Mesothelial cell of epicardium (in vitro differentiated cells): ENCODE results near the gene SMIM17. TPM values are rescaled to one million over a fixed set of nuclear protein-coding genes. Genes with fewer than 3 reads are reported as not detected.

Experiments
- DNase-seq, 2 experiments: peaks; one replicate each; pipeline ENCODE4 v3.0.0; 2021; ENCODE audit warnings: low spot score in 2 of 2; ENCODE audit not compliant: unreplicated experiment in 2 of 2
- H3K27ac Mint-ChIP-seq: 2 replicates; pipeline ENCODE4 v1.8.0; 2021; ENCODE audit warnings: mixed read lengths
- H3K27me3 Mint-ChIP-seq: 2 replicates; pipeline ENCODE4 v1.8.0; 2021; ENCODE audit warnings: low read depth, mixed read lengths
- H3K36me3 Mint-ChIP-seq: 2 replicates; pipeline ENCODE4 v1.8.0; 2021; ENCODE audit warnings: mixed read lengths
- H3K4me1 Mint-ChIP-seq: 2 replicates; pipeline ENCODE4 v1.8.0; 2021; ENCODE audit warnings: mixed read lengths
- H3K4me3 Mint-ChIP-seq: 2 replicates; pipeline ENCODE4 v1.8.0; 2021; ENCODE audit warnings: mild to moderate bottlenecking, moderate library complexity, mixed read lengths
- H3K9me3 Mint-ChIP-seq: 2 replicates; pipeline ENCODE4 v1.8.0; 2021; ENCODE audit warnings: mixed read lengths
- total RNA-seq: library from RNA; stranded (reverse); gene quantifications from 3 replicates; pipeline ENCODE4 v1.2.1, GENCODE V29; 2021
- TF ChIP-seq, protein P1 (sequence below): fragments of 200-600 bp; sonication (generic); IDR thresholded peaks from one replicate; pipeline ENCODE4 v1.5.0; 2021; ENCODE audit warnings: antibody characterized with exemption; ENCODE audit not compliant: unreplicated experiment

Gene SMIM17
- total RNA-seq, 1 donor from 2014 or later, result 2.6 TPM

DNA sequence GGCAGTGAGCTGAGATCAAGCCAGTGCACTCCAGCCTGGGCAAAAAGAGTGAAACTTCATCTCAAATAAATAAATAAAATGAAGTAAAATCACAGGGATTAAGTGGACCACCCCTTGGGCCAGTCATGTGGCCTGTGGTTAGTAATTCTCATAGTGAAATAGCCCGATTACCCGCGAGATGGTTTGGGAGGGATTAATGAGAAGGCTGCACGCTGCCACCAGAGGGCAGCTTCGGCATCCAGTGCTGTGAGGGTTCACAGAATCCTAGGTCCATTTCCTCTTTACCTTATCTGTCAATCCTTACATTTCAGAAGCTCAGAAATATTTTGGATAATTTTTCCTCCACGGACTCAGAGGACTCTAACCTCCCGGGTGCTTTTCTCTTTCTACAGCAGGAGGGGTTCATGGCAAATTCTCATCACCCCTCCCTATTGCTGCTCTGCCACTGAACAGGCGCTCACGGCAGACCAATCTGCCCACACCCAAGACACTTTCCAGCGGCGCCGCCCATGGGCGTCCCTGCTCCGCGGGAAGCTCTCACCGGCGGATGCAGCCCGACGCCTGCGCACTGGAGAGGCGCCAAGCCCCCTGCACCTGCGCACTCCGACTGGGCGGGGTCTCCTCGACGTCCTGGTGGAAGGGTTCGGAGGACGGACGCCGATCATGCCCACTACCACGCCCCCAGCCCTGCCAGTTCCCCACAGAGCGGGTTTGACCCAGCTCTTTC is 17.6 kb downstream of the SMIM17 start:
- no peak for DNase-seq
- peaks cover 8% of the 10 kb centered on the region for H3K36me3 Mint-ChIP-seq
- H3K4me1 Mint-ChIP-seq, result no peaks in the 10 kb centered on the region
- H3K9me3 Mint-ChIP-seq, result peaks cover 34% of the 10 kb centered on the region
- H3K4me3 Mint-ChIP-seq, result no peak overlapping the region
- H3K27ac Mint-ChIP-seq, result no peak overlapping the region
- TF ChIP-seq, protein P1, sequence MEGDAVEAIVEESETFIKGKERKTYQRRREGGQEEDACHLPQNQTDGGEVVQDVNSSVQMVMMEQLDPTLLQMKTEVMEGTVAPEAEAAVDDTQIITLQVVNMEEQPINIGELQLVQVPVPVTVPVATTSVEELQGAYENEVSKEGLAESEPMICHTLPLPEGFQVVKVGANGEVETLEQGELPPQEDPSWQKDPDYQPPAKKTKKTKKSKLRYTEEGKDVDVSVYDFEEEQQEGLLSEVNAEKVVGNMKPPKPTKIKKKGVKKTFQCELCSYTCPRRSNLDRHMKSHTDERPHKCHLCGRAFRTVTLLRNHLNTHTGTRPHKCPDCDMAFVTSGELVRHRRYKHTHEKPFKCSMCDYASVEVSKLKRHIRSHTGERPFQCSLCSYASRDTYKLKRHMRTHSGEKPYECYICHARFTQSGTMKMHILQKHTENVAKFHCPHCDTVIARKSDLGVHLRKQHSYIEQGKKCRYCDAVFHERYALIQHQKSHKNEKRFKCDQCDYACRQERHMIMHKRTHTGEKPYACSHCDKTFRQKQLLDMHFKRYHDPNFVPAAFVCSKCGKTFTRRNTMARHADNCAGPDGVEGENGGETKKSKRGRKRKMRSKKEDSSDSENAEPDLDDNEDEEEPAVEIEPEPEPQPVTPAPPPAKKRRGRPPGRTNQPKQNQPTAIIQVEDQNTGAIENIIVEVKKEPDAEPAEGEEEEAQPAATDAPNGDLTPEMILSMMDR, result no peak
- no peaks in the 10 kb centered on the region for H3K27me3 Mint-ChIP-seq

DNA sequence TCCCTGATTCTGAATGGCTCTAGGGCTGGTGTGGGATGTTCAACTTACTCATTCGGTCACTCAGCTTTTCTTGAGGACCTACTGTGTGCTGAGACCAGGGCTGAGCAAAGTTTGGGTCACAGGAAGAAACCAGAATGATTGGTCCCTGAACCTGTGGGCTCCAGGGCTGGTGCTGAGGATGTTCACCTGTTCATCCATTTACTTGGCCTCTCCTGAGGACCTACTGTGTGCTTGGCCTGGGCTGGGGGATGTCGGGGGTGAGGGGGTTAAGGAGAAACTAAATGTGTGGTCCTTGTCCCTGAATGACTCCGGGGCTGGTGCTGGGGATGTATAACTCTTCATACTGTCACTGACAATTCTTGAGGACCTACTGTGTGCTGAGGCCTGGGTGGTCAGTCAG is 18.3 kb downstream of the SMIM17 start:
- Mint-ChIP-seq H3K4me3 (no peak overlapping the region), H3K27me3 (no peaks in the 10 kb centered on the region), H3K36me3 (peaks cover 7% of the 10 kb centered on the region), H3K4me1 (no peaks in the 10 kb centered on the region), H3K27ac (no peak overlapping the region), H3K9me3 (peaks cover 30% of the 10 kb centered on the region)
- TF ChIP-seq, protein P1, result no peak
- DNase-seq, result no peak

DNA sequence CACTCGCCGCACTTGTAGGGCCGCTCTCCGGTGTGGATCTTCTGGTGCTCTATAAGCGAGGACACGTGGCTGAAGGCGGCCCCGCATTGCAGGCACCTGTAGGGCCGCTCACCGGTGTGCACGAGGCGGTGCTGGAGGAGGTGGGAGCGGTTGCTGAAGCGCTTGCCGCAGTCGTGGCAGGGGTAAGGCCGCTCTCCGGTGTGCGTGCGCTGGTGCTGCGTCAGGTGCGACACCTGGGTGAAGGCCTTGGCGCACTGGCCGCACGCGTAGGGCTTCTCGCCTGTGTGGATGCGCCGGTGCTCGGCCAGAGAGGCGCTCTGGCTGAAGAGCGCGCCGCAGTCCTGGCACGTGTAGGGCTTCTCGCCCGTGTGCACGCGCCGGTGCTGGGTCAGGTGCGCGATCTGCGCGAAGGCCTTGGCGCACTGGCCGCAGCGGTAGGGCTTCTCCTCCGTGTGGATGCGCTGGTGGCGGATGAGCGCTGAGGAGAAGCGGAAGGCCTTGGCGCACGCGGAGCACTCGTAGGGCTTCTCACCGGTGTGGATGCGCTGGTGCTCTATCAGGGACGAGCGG is 21.1 kb downstream of the SMIM17 start:
- no peak overlapping the region for H3K27ac Mint-ChIP-seq
- H3K36me3 Mint-ChIP-seq, result peaks cover 7% of the 10 kb centered on the region
- no peak for DNase-seq
- no peaks in the 10 kb centered on the region for H3K27me3 Mint-ChIP-seq
- peaks cover 22% of the 10 kb centered on the region for H3K9me3 Mint-ChIP-seq
- TF ChIP-seq, protein P1, result no peak
- H3K4me3 Mint-ChIP-seq, result no peak overlapping the region
- H3K4me1 Mint-ChIP-seq, result no peaks in the 10 kb centered on the region

DNA sequence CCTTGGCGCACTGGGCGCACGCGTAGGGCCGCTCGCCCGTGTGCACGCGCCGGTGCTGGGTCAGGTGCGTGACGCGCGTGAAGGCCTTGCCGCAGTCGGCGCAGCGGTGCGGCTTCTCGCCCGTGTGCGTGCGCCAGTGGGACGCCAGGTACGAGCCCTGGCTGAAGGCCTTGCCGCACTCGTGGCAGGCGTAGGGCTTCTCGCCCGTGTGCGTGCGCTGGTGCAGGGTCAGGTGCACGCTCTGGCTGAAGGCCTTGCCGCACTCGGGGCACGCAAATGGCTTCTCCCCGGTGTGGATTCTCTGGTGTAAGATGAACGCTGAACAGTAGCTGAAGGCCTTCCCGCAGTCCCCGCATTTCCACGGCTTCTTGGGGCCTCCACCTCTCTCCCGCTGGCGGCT is 21.6 kb downstream of the SMIM17 start:
- H3K27ac Mint-ChIP-seq, result no peak overlapping the region
- no peaks in the 10 kb centered on the region for H3K27me3 Mint-ChIP-seq
- H3K4me1 Mint-ChIP-seq, result no peaks in the 10 kb centered on the region
- H3K9me3 Mint-ChIP-seq, result peaks cover 20% of the 10 kb centered on the region
- H3K36me3 Mint-ChIP-seq, result peaks cover 4% of the 10 kb centered on the region
- no peak overlapping the region for H3K4me3 Mint-ChIP-seq
- no peak for DNase-seq
- TF ChIP-seq, protein P1, result no peak

DNA sequence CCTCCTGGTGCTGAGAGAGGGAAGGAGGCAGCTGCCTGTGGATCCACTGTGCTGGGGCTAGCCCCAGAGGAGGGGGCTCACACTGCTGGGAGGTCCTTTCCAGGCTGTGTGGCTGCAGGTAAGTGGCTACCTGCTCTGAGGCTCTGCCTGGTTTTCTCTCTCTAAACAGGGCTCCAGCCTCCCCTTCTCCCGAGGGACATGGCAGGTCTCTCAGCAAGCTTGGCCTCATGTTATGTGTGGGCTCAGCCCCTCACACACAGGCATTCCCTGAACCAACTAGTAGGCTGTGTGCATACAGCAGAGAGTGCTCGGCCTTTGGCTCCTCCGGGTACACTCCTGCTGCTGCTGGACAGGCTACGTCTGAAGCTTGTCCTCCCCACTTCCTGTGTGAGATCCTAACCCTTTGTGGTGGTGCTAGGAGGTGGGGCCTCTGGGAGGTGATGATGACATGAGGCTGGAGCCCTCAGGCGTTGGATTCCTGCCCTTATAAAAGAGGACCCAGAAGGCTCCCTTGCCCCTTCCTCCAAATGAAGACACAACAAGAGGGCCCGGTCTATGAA is 24.4 kb downstream of the SMIM17 start:
- Mint-ChIP-seq H3K27me3 (no peaks in the 10 kb centered on the region), H3K36me3 (peaks cover 3% of the 10 kb centered on the region), H3K4me3 (no peak overlapping the region), H3K27ac (no peak overlapping the region), H3K9me3 (peaks cover 24% of the 10 kb centered on the region), H3K4me1 (no peaks in the 10 kb centered on the region)
- TF ChIP-seq, protein P1, result no peak
- DNase-seq, result no peak
